ENCODE measurements around the gene PTRH1.

DNA sequence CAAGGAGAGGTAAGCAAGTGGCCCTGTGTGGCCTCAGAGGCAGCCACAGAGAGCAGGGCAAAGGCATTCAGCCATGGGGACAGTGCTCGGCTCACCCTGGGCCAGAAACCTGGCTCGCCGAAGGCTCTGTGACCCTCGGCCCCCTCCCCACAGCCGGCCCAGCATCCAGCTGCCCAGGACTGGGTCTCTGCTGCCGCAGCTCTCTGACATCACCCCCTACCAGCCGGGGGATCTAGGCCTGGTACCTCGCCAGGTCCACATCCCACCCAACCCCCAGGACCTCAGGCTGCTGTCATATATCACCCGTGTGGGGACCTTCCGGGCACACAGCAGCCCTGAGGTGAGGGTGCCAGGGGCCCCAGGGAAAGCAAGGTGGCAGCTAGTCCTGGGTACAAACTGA lies 2.6 kb downstream of the PTRH1 start:
- TF ChIP-seq, protein P1, sequence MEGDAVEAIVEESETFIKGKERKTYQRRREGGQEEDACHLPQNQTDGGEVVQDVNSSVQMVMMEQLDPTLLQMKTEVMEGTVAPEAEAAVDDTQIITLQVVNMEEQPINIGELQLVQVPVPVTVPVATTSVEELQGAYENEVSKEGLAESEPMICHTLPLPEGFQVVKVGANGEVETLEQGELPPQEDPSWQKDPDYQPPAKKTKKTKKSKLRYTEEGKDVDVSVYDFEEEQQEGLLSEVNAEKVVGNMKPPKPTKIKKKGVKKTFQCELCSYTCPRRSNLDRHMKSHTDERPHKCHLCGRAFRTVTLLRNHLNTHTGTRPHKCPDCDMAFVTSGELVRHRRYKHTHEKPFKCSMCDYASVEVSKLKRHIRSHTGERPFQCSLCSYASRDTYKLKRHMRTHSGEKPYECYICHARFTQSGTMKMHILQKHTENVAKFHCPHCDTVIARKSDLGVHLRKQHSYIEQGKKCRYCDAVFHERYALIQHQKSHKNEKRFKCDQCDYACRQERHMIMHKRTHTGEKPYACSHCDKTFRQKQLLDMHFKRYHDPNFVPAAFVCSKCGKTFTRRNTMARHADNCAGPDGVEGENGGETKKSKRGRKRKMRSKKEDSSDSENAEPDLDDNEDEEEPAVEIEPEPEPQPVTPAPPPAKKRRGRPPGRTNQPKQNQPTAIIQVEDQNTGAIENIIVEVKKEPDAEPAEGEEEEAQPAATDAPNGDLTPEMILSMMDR (conservative IDR thresholded peaks at IDR 0.05; ENCODE audit: low read depth, low read length) = no peak
- TF ChIP-seq POLR2A (IDR thresholded peaks at IDR 0.05; ENCODE audit: low read depth, low read length) (no peak), SMC3 (IDR thresholded peaks at IDR 0.05; ENCODE audit: low read depth, low read length) (no peak)

Measured in IMR-90 (cell line).